GM12891 (cell line): Measurements from ENCODE around the gene CSRNP2.

Experiments
- POLR2A ChIP-seq: IDR thresholded peaks from 2 replicates; pipeline ENCODE4 v1.6.1; 2011; ENCODE audit warnings: low read depth, low read length, control low read depth
- POLR2AphosphoS5 ChIP-seq: IDR thresholded peaks from 2 replicates; pipeline ENCODE4 v1.6.1; 2011; ENCODE audit warnings: low read depth, low read length, control low read depth
- TAF1 ChIP-seq: IDR thresholded peaks from 2 replicates; pipeline ENCODE4 v1.6.1; 2011; ENCODE audit warnings: low read depth, low read length, control low read depth

GRCh38 chr12:51019927-51020326 lies 63.5 kb downstream of the CSRNP2 start:
- TF ChIP-seq TAF1 (no peak), POLR2A (no peak), POLR2AphosphoS5 (no peak)
